Uterus (tissue), 4 donors: ENCODE measurements around the gene ARRB2. TPM values are rescaled to one million over a fixed set of nuclear protein-coding genes. Genes with fewer than 3 reads are reported as not detected.
"Not testable (repeated sequence)": the region's sequence is repeated elsewhere in the genome, so short reads cannot be mapped to it uniquely, and the experiment has no call there.

Source experiments
- DNase-seq, 2 donors: peaks; one replicate each; pipeline ENCODE4 v3.0.0-alpha.2; 2019 to 2020
- H3K27ac ChIP-seq, 2 donors: fragments of 200-600 bp; sonication (generic); 1 replicate in 1 of 2; 2 replicates in 1 of 2; pipeline ENCODE4 v1.5.1; 2016 to 2018
- H3K27me3 ChIP-seq, 2 donors: fragments of 200-600 bp; sonication (generic); one replicate each; pipeline ENCODE4 v1.5.1; 2018 to 2019; ENCODE audit warnings: control low read depth in 1 of 2
- H3K36me3 ChIP-seq, 2 donors: fragments of 200-600 bp; sonication (generic); one replicate each; pipeline ENCODE4 v1.5.1; 2019; ENCODE audit warnings: control low read depth in 1 of 2
- H3K4me1 ChIP-seq, 2 donors: fragments of 200-600 bp; sonication (generic); one replicate each; pipeline ENCODE4 v1.5.1; 2018 to 2019; ENCODE audit warnings: control low read depth in 1 of 2
- H3K4me3 ChIP-seq, 2 donors: fragments of 200-600 bp; sonication (generic); 1 replicate in 1 of 2; 2 replicates in 1 of 2; pipeline ENCODE4 v1.5.1; 2018 to 2019; ENCODE audit warnings: mild to moderate bottlenecking in 1 of 2
- H3K9me3 ChIP-seq, 2 donors: fragments of 200-600 bp; sonication (generic); one replicate each; pipeline ENCODE4 v1.5.1; 2019; ENCODE audit warnings: control low read depth in 1 of 2
- CTCF ChIP-seq, 4 experiments: fragments of 200-600 bp in 2 of 4; fragments of 450-650 bp in 2 of 4; sonication (generic) in 2 of 4; IDR thresholded peaks; one replicate each; pipeline ENCODE4 v1.5.1; 2016 to 2019; ENCODE audit warnings: antibody characterized with exemption in 4 of 4, mild to moderate bottlenecking in 2 of 4, moderate library complexity in 1 of 4
- POLR2A ChIP-seq, 2 donors: fragments of 450-650 bp; IDR thresholded peaks; one replicate each; pipeline ENCODE4 v1.6.1; 2016; ENCODE audit warnings: antibody characterized with exemption in 2 of 2, mild to moderate bottlenecking in 1 of 2, moderate library complexity in 1 of 2
- intact Hi-C: fragments of 100-400 bp; cut with DNase I; formaldehyde crosslinking; loops from one replicate; pipeline ENCODE4 v1.15.1; 2023; ENCODE audit warnings: low total_unique reads
- total RNA-seq, 4 donors: library from RNA; depleted of rRNA in 3 of 4; stranded (reverse); fragments of >200 nt in 3 of 4; gene quantifications; one replicate each; pipeline versions ENCODE4 v1.1.0 to v1.2.4, GENCODE V29; 2014 to 2023
- donor health status: DM: yes; HTN: yes; CAD: no.

Gene ARRB2
- total RNA-seq, 4 donors from 2014 or later, result 11.6 to 48.5 (median 40.8) TPM

- Histone ChIP-seq H3K9me3 (no peaks in the 10 kb centered on the region), H3K4me1 (peaks cover 0 to 4% of the 10 kb centered on the region in 2 donors), H3K36me3 (no peaks in the 10 kb centered on the region), H3K27me3 (no peaks in the 10 kb centered on the region), H3K27ac (peak overlapping the region; percentile 91 to 92), H3K4me3 (peak overlapping the region; percentile 68 to 85)
- no peak for TF ChIP-seq POLR2A (IDR thresholded peaks at IDR 0.05)
- no peak for TF ChIP-seq CTCF (IDR thresholded peaks at IDR 0.05)
- no peak for DNase-seq
- intact Hi-C loops, result no loop called here
These were observed 532 bp downstream of the ARRB2 start for GRCh38 chr17:4710693-4711634.

- no peak for DNase-seq
- Histone ChIP-seq H3K4me3 (no peak overlapping the region), H3K4me1 (peaks cover 0 to 4% of the 10 kb centered on the region in 2 donors), H3K36me3 (no peaks in the 10 kb centered on the region), H3K9me3 (no peaks in the 10 kb centered on the region), H3K27me3 (no peaks in the 10 kb centered on the region), H3K27ac (no peak overlapping the region)
- TF ChIP-seq CTCF (IDR thresholded peaks at IDR 0.05) (no peak), POLR2A (IDR thresholded peaks at IDR 0.05) (no peak)
- intact Hi-C loops, result no loop called here
These were observed 1.3 kb downstream of the ARRB2 start for GRCh38 chr17:4711661-4712181.

- TF ChIP-seq CTCF (IDR thresholded peaks at IDR 0.05) (no peak), POLR2A (IDR thresholded peaks at IDR 0.05) (no peak)
- intact Hi-C loops, result no loop called here
- Histone ChIP-seq H3K4me1 (peaks cover 0 to 4% of the 10 kb centered on the region in 2 donors), H3K4me3 (no peak overlapping the region), H3K27me3 (no peaks in the 10 kb centered on the region), H3K27ac (no peak overlapping the region), H3K9me3 (no peaks in the 10 kb centered on the region), H3K36me3 (no peaks in the 10 kb centered on the region)
- DNase-seq, result no peak
These were observed 2.1 kb downstream of the ARRB2 start for GRCh38 chr17:4712526-4712925.

- intact Hi-C loops, H3K27me3 ChIP-seq, H3K4me1 ChIP-seq, H3K4me3 ChIP-seq, H3K9me3 ChIP-seq, H3K27ac ChIP-seq, H3K36me3 ChIP-seq, DNase-seq: not testable (repeated sequence)
These were observed 4.1 kb downstream of the ARRB2 start for GRCh38 chr17:4714340-4715062.

- Histone ChIP-seq H3K36me3 (no peaks in the 10 kb centered on the region), H3K27ac (no peak overlapping the region), H3K27me3 (no peaks in the 10 kb centered on the region), H3K9me3 (no peaks in the 10 kb centered on the region), H3K4me1 (peaks cover 0 to 4% of the 10 kb centered on the region in 2 donors), H3K4me3 (no peak overlapping the region)
- intact Hi-C loops, result no loop called here
- TF ChIP-seq CTCF (IDR thresholded peaks at IDR 0.05) (no peak), POLR2A (IDR thresholded peaks at IDR 0.05) (no peak)
- no peak for DNase-seq
These were observed 4.8 kb downstream of the ARRB2 start for GRCh38 chr17:4715063-4715744.
